ENCODE data around the gene SPARCL1. TPM values are rescaled to one million over a fixed set of nuclear protein-coding genes. Genes with fewer than 3 reads are reported as not detected.
"Not testable (repeated sequence)": the region's sequence is repeated elsewhere in the genome, so short reads cannot be mapped to it uniquely, and the experiment has no call there.

SPARCL1 gene
- total and polyA plus RNA-seq, 4 donors, result 1.9 to 25.8 (median 13.3) TPM

- peaks cover 8 to 32% (median 27%) of the 10 kb centered on the region in 4 donors for H3K4me1 ChIP-seq (ENCODE audit: control insufficient read depth in 4 of 4, insufficient read depth in 4 of 4, low read length in 3 of 4)
- no peak overlapping the region for H3K9ac ChIP-seq (ENCODE audit: low read depth in 1 of 2, low read length in 2 of 2)
- TF ChIP-seq HNF4G (IDR thresholded peaks at IDR 0.05) (no peak), TAF1 (conservative IDR thresholded peaks at IDR 0.05) (no peak), YY1 (IDR thresholded peaks at IDR 0.05) (no peak), FOXA2 (IDR thresholded peaks at IDR 0.05) (no peak), GABPA (IDR thresholded peaks at IDR 0.05 in 1 of 2, conservative IDR thresholded peaks at IDR 0.05 in 1 of 2) (no peak), FOXA1 (IDR thresholded peaks at IDR 0.05) (no peak), RAD21 (IDR thresholded peaks at IDR 0.05) (no peak), EGR1 (IDR thresholded peaks at IDR 0.05; ENCODE audit: low read depth in 2 of 2) (no peak), ZBTB33 (IDR thresholded peaks at IDR 0.05) (no peak), NR2F2 (IDR thresholded peaks at IDR 0.05) (no peak), MAX (IDR thresholded peaks at IDR 0.05) (no peak), RXRA (IDR thresholded peaks at IDR 0.05) (no peak), REST (IDR thresholded peaks at IDR 0.05) (no peak), SP1 (IDR thresholded peaks at IDR 0.05) (no peak), JUND (IDR thresholded peaks at IDR 0.05) (no peak), CTCF (IDR thresholded peaks at IDR 0.05; ENCODE audit: low read depth, low read length, missing input control) (no peak)
- H3K36me3 ChIP-seq (ENCODE audit: control insufficient read depth in 4 of 4, insufficient read depth in 3 of 4, low read depth in 1 of 4, low read length in 3 of 4), result peaks cover 0 to 5% (median 0%) of the 10 kb centered on the region in 4 donors
- 89% methylated on average over 2 of the region's 2 CpGs for WGBS
- H3K4me3 ChIP-seq (ENCODE audit: low read depth in 1 of 3, low read length in 3 of 3), result no peak overlapping the region
- no peak overlapping the region for H3K27ac ChIP-seq (ENCODE audit: low read depth in 1 of 2, low read length in 2 of 2)
- no peaks in the 10 kb centered on the region for H3K27me3 ChIP-seq (ENCODE audit: control insufficient read depth in 4 of 4, insufficient read depth in 4 of 4, low read length in 3 of 4)
- no peak for DNase-seq (ENCODE audit: low spot score)
- no peaks in the 10 kb centered on the region for H3K9me3 ChIP-seq (ENCODE audit: control insufficient read depth in 4 of 4, low read length in 3 of 4)
Measured at GRCh38 chr4:87489678-87490077, 39.5 kb downstream of the SPARCL1 start.

GRCh38 chr4:87488666-87489065 is 40.5 kb downstream of the SPARCL1 start:
- WGBS, result 61% methylated on average over 4 of the region's 4 CpGs
- H3K27me3 ChIP-seq (ENCODE audit: control insufficient read depth in 4 of 4, insufficient read depth in 4 of 4, low read length in 3 of 4); DNase-seq (ENCODE audit: low spot score); H3K36me3 ChIP-seq (ENCODE audit: control insufficient read depth in 4 of 4, insufficient read depth in 3 of 4, low read depth in 1 of 4, low read length in 3 of 4); H3K9me3 ChIP-seq (ENCODE audit: control insufficient read depth in 4 of 4, low read length in 3 of 4); H3K9ac ChIP-seq (ENCODE audit: low read depth in 1 of 2, low read length in 2 of 2); H3K27ac ChIP-seq (ENCODE audit: low read depth in 1 of 2, low read length in 2 of 2): not testable (repeated sequence)
- Histone ChIP-seq H3K4me1 (ENCODE audit: control insufficient read depth in 4 of 4, insufficient read depth in 4 of 4, low read length in 3 of 4) (peaks cover 8 to 32% (median 27%) of the 10 kb centered on the region in 4 donors), H3K4me3 (ENCODE audit: low read depth in 1 of 3, low read length in 3 of 3) (peak overlapping the region in 2 of 3 donors; percentile 9 to 16)

GRCh38 chr4:87483247-87483646 is 45.9 kb downstream of the SPARCL1 start:
- H3K27ac ChIP-seq (ENCODE audit: low read depth in 1 of 2, low read length in 2 of 2); H3K4me3 ChIP-seq (ENCODE audit: low read depth in 1 of 3, low read length in 3 of 3); H3K9me3 ChIP-seq (ENCODE audit: control insufficient read depth in 4 of 4, low read length in 3 of 4); DNase-seq (ENCODE audit: low spot score); H3K36me3 ChIP-seq (ENCODE audit: control insufficient read depth in 4 of 4, insufficient read depth in 3 of 4, low read depth in 1 of 4, low read length in 3 of 4); H3K9ac ChIP-seq (ENCODE audit: low read depth in 1 of 2, low read length in 2 of 2); H3K4me1 ChIP-seq (ENCODE audit: control insufficient read depth in 4 of 4, insufficient read depth in 4 of 4, low read length in 3 of 4); H3K27me3 ChIP-seq (ENCODE audit: control insufficient read depth in 4 of 4, insufficient read depth in 4 of 4, low read length in 3 of 4): not testable (repeated sequence)

Data from liver (tissue), 9 donors.